Measurements from ENCODE around the gene ALKBH6.
"Not testable (repeated sequence)": the region's sequence is repeated elsewhere in the genome, so short reads cannot be mapped to it uniquely, and the experiment has no call there.

ALKBH6 gene

GRCh38 chr19:35992907-35993765 is 20.9 kb downstream of the ALKBH6 start:
- no peak for DNase-seq

- no peak for DNase-seq
Measured at GRCh38 chr19:35991731-35992450, 22.1 kb downstream of the ALKBH6 start.

GRCh38 chr19:35990771-35991730 is 23.0 kb downstream of the ALKBH6 start:
- no peak for DNase-seq

GRCh38 chr19:35990156-35990555 is 23.9 kb downstream of the ALKBH6 start:
- DNase-seq, result no peak

GRCh38 chr19:35988824-35989223 is 25.2 kb downstream of the ALKBH6 start:
- DNase-seq, result no peak

- no peak for DNase-seq
Measured at GRCh38 chr19:35987571-35987896, 26.5 kb downstream of the ALKBH6 start.

- no peak for DNase-seq
Measured at GRCh38 chr19:35986664-35987570, 27.1 kb downstream of the ALKBH6 start.

- no peak for DNase-seq
Measured at GRCh38 chr19:35986111-35986510, 27.9 kb downstream of the ALKBH6 start.

GRCh38 chr19:35983177-35983576 is 30.8 kb downstream of the ALKBH6 start:
- DNase-seq, result no peak

GRCh38 chr19:35980997-35981396 is 33.0 kb downstream of the ALKBH6 start:
- not testable (repeated sequence) for DNase-seq

GRCh38 chr19:35978832-35979365 is 35.1 kb downstream of the ALKBH6 start:
- no peak for DNase-seq

- DNase-seq, result no peak
Measured at GRCh38 chr19:35978271-35978670, 35.7 kb downstream of the ALKBH6 start.

- peak; percentile 9 for DNase-seq
Measured at GRCh38 chr19:35977446-35978222, 36.4 kb downstream of the ALKBH6 start.

GRCh38 chr19:35975608-35976214 is 38.3 kb downstream of the ALKBH6 start:
- DNase-seq, result no peak

GRCh38 chr19:35973487-35973886 is 40.5 kb downstream of the ALKBH6 start:
- DNase-seq, result no peak

- DNase-seq, result no peak
Measured at GRCh38 chr19:35966771-35967170, 47.2 kb downstream of the ALKBH6 start.

GRCh38 chr19:35963514-35963913 is 50.5 kb downstream of the ALKBH6 start:
- DNase-seq, result no peak

- no peak for DNase-seq
Measured at GRCh38 chr19:35960432-35960972, 53.5 kb downstream of the ALKBH6 start.

GRCh38 chr19:35959968-35960320 is 54.1 kb downstream of the ALKBH6 start:
- no peak for DNase-seq

Measured in NCI-H1436 treated with DMSO at 0.1 percent for 48 hours (cell line).